Measurements from ENCODE around the gene TRPM2. TPM values are rescaled to one million over a fixed set of nuclear protein-coding genes. Genes with fewer than 3 reads are reported as not detected.

TRPM2 gene
- total RNA-seq, 4 donors from 2014 or later, result 0.15 to 0.52 (median 0.44) TPM

- no peak overlapping the region for H3K4me3 ChIP-seq
- H3K27ac ChIP-seq, result no peak overlapping the region
- ATAC-seq (no peak), DNase-seq (no peak)
- TF ChIP-seq CTCF (IDR thresholded peaks at IDR 0.05 in 4 of 5, conservative IDR thresholded peaks at IDR 0.05 in 1 of 5) (no peak), POLR2A (IDR thresholded peaks at IDR 0.05) (no peak)
- no peaks in the 10 kb centered on the region for H3K36me3 ChIP-seq
- peaks cover 17 to 28% (median 21%) of the 10 kb centered on the region in 3 donors for H3K27me3 ChIP-seq
- no peaks in the 10 kb centered on the region for H3K9me3 ChIP-seq
- in situ Hi-C loops (cut with MboI; ENCODE audit: low sequenced_read_pairs in 4 of 4) (no loop called here), intact Hi-C loops (cut with DNase I; ENCODE audit: low total_unique reads) (no loop called here)
- H3K4me1 ChIP-seq, result no peaks in the 10 kb centered on the region
Observed at GRCh38 chr21:44366586-44367211, 13.3 kb downstream of the TRPM2 start.

GRCh38 chr21:44368711-44369446 is 15.5 kb downstream of the TRPM2 start:
- no peak for DNase-seq
- Histone ChIP-seq H3K27me3 (peaks cover 17 to 22% (median 21%) of the 10 kb centered on the region in 3 donors), H3K4me3 (no peak overlapping the region), H3K27ac (no peak overlapping the region), H3K4me1 (no peaks in the 10 kb centered on the region), H3K36me3 (no peaks in the 10 kb centered on the region), H3K9me3 (no peaks in the 10 kb centered on the region)
- TF ChIP-seq POLR2A (IDR thresholded peaks at IDR 0.05) (no peak), CTCF (IDR thresholded peaks at IDR 0.05 in 4 of 5, conservative IDR thresholded peaks at IDR 0.05 in 1 of 5) (no peak)
- in situ Hi-C loops (cut with MboI; ENCODE audit: low sequenced_read_pairs in 4 of 4) (no loop called here), intact Hi-C loops (cut with DNase I; ENCODE audit: low total_unique reads) (no loop called here)
- ATAC-seq, result no peak

- in situ Hi-C loops (cut with MboI; ENCODE audit: low sequenced_read_pairs in 4 of 4), result no loop called here
- H3K4me3 ChIP-seq, result no peak overlapping the region
Observed at GRCh38 chr21:44370027-44370735, 16.8 kb downstream of the TRPM2 start.

More at GRCh38 chr21:44370027-44370735, 16.8 kb downstream of the TRPM2 start:
- Histone ChIP-seq H3K4me1 (no peaks in the 10 kb centered on the region), H3K36me3 (no peaks in the 10 kb centered on the region), H3K27me3 (peaks cover 17 to 25% (median 21%) of the 10 kb centered on the region in 3 donors), H3K9me3 (no peaks in the 10 kb centered on the region), H3K27ac (no peak overlapping the region)
- no peak for ATAC-seq
- intact Hi-C loops (cut with DNase I; ENCODE audit: low total_unique reads), result loop anchor here (10.0 kb wide), 1 partner anchor 55 kb away; no protein-coding TSS in a partner anchor
- TF ChIP-seq POLR2A (IDR thresholded peaks at IDR 0.05), result no peak
- no peak for TF ChIP-seq CTCF (IDR thresholded peaks at IDR 0.05 in 4 of 5, conservative IDR thresholded peaks at IDR 0.05 in 1 of 5)
- no peak for DNase-seq
